Thyroid gland (tissue), 4 donors: Measurements from ENCODE around the gene SLC9A1.

Source experiments
- CTCF ChIP-seq, 6 experiments: fragments of 200-600 bp in 3 of 6; fragments of 450-650 bp in 3 of 6; sonication (generic) in 3 of 6; IDR thresholded peaks; one replicate each; pipeline ENCODE4 v1.5.1; 2016 to 2019; ENCODE audit warnings: antibody characterized with exemption in 6 of 6, mild to moderate bottlenecking in 2 of 6, inconsistent platforms in 1 of 6, moderate library complexity in 1 of 6
- POLR2A ChIP-seq, 2 donors: fragments of 450-650 bp; IDR thresholded peaks; one replicate each; pipeline ENCODE4 v1.6.1; 2017; ENCODE audit warnings: antibody characterized with exemption in 2 of 2, mild to moderate bottlenecking in 2 of 2, moderate library complexity in 1 of 2

- TF ChIP-seq POLR2A (IDR thresholded peaks at IDR 0.05): no peak
- TF ChIP-seq CTCF (IDR thresholded peaks at IDR 0.05): no peak
Observed at GRCh38 chr1:27114546-27114945, 40.4 kb downstream of the SLC9A1 start.
